ENCODE results near the gene THBS4. TPM values are rescaled to one million over a fixed set of nuclear protein-coding genes. Genes with fewer than 3 reads are reported as not detected.
"Not testable (repeated sequence)": the region's sequence is repeated elsewhere in the genome, so short reads cannot be mapped to it uniquely, and the experiment has no call there.

The THBS4 gene
- total and polyA plus RNA-seq, 2 experiments from 2014 or later, result 0.43 to 0.70 TPM

DNA sequence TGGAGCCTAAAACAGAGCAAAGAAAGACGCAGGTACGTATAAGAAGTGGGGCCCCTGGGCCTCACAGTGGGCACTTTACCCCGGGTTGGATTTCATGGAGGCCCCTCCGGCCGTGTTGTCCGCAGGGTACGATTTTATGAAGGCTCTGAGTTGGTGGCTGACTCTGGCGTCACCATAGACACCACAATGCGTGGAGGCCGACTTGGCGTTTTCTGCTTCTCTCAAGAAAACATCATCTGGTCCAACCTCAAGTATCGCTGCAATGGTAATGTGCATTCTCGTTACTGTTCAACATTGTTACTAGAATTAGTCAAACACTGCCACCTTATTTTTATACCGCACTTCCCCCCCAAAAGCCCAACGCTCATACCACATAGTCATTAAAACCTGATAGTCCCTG, 47.1 kb downstream of the THBS4 start:
- in situ Hi-C loops (cut with MboI), result loop anchor here (10.0 kb wide), 1 partner anchor 387 kb away; no protein-coding TSS in a partner anchor
- Histone ChIP-seq H4K20me1 (ENCODE audit: insufficient read depth) (no peaks in the 10 kb centered on the region), H3K27ac (no peak overlapping the region), H3K79me2 (ENCODE audit: insufficient read depth) (no peaks in the 10 kb centered on the region), H3K36me3 (ENCODE audit: low read depth) (no peaks in the 10 kb centered on the region), H3K9me2 (ENCODE audit: insufficient read depth) (no peaks in the 10 kb centered on the region), H2AFZ (peak overlapping the region; percentile 87), H3F3A (ENCODE audit: insufficient read depth) (no peaks in the 10 kb centered on the region), H3K27me3 (replicated peaks; ENCODE audit: insufficient read depth) (no peaks in the 10 kb centered on the region), H3K4me1 (ENCODE audit: insufficient read depth) (peaks cover 4% of the 10 kb centered on the region; the same call in 1 of the 2 replicates), H3K9ac (peak overlapping the region; percentile 72; the same call in 1 of the 2 replicates), H3K9me3 (ENCODE audit: low read depth) (no peaks in the 10 kb centered on the region), H3K4me3 (peak overlapping the region; percentile 72), H3K4me2 (ENCODE audit: unreplicated experiment) (peak overlapping the region; percentile 91)
- DNase-seq, result no peak
- WGBS, 2 experiments (ENCODE audit: low coverage in 1 of 2, low lambda C conversion rate in 2 of 2, missing lambda C conversion rate in 2 of 2), result 85% methylated on average over 15 of the region's 15 CpGs
- no peak for TF ChIP-seq EZH2 (IDR thresholded peaks at IDR 0.05; ENCODE audit: insufficient read depth, poor library complexity, severe bottlenecking)
- TF ChIP-seq EZH2phosphoT487 (IDR thresholded peaks at IDR 0.05; ENCODE audit: insufficient read depth, low read depth), result no peak

DNA sequence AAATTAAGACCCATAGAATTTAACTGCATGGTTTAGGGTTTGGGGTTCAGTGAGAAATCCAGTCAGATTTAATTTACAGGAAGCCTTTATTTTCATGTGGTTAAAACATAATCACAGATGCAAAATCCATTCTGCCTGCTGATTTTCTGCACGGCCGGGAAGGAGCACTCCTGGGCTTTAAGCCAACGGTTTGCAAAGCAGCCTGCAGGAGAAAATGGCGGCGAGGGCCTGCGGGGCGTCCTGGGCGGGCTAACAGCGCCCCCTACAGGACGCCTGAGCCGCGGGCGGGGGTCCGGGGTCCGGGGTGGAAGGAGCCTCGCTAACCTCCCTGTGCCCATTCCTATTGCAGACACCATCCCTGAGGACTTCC, 47.6 kb downstream of the THBS4 start:
- peak overlapping the region; percentile 91 for H3K4me2 ChIP-seq (ENCODE audit: unreplicated experiment)
- 1% methylated on average over 10 to 14 of the region's 16 CpGs for whole genome bisulfite sequencing, 2 experiments (ENCODE audit: low coverage in 1 of 2, low lambda C conversion rate in 2 of 2, missing lambda C conversion rate in 2 of 2)
- H3K27ac ChIP-seq, result peak overlapping the region; percentile 64
- H3K79me2 ChIP-seq (ENCODE audit: insufficient read depth), result no peaks in the 10 kb centered on the region
- in situ Hi-C loops (cut with MboI), result loop anchor here (10.0 kb wide), 1 partner anchor 388 kb away; no protein-coding TSS in a partner anchor
- H3K9me2 ChIP-seq (ENCODE audit: insufficient read depth), result no peaks in the 10 kb centered on the region
- H3F3A ChIP-seq (ENCODE audit: insufficient read depth), result no peaks in the 10 kb centered on the region
- H3K4me3 ChIP-seq, result peak overlapping the region; percentile 72
- no peaks in the 10 kb centered on the region for H3K36me3 ChIP-seq (ENCODE audit: low read depth)
- no peaks in the 10 kb centered on the region for H3K27me3 ChIP-seq (replicated peaks; ENCODE audit: insufficient read depth)
- TF ChIP-seq EZH2phosphoT487 (IDR thresholded peaks at IDR 0.05; ENCODE audit: insufficient read depth, low read depth) (no peak), EZH2 (IDR thresholded peaks at IDR 0.05; ENCODE audit: insufficient read depth, poor library complexity, severe bottlenecking) (no peak)
- peak overlapping the region; percentile 72 for H3K9ac ChIP-seq
- no peaks in the 10 kb centered on the region for H4K20me1 ChIP-seq (ENCODE audit: insufficient read depth)
- H3K4me1 ChIP-seq (ENCODE audit: insufficient read depth), result peaks cover 4% of the 10 kb centered on the region; the same call in 1 of the 2 replicates
- H2AFZ ChIP-seq, result peak overlapping the region; percentile 87
- peak; percentile 94 for DNase-seq
- H3K9me3 ChIP-seq (ENCODE audit: low read depth), result no peaks in the 10 kb centered on the region

DNA sequence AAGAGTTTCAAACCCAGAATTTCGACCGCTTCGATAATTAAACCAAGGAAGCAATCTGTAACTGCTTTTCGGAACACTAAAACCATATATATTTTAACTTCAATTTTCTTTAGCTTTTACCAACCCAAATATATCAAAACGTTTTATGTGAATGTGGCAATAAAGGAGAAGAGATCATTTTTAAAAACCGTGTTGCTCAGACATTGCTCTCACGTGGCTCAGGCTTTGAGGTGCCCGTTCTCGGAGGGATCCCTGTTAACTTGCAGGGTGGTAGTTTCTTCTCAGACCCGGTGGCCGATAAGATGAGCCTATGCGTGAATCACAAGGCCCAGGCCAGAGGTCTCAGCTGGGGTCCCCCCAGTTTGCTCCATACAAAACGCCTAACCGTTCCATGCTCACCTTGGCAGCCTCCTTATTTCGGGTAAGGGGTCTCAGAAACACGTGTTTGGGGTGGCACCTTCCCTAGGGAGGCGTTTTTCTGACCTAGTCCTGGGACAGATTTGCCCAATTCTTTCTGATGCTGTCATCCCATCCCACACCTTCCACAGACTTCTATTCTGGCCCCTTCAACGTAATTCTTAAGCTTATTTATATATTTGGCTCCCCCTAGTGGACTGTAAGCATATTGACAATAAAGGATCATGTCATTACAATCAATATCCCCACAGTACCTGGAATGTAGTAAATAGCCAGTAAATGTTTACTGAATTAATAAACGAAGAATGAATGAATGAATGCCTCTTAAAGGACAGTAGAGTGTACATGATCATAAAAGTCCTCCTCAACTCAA, 48.1 kb downstream of the THBS4 start:
- H3K27me3 ChIP-seq (replicated peaks; ENCODE audit: insufficient read depth), result no peaks in the 10 kb centered on the region
- DNase-seq, result peak; percentile 94
- peak overlapping the region; percentile 72 for H3K9ac ChIP-seq
- peaks cover 4% of the 10 kb centered on the region; the same call in 1 of the 2 replicates for H3K4me1 ChIP-seq (ENCODE audit: insufficient read depth)
- H3F3A ChIP-seq (ENCODE audit: insufficient read depth), result no peaks in the 10 kb centered on the region
- no peaks in the 10 kb centered on the region for H3K9me3 ChIP-seq (ENCODE audit: low read depth)
- H3K9me2 ChIP-seq (ENCODE audit: insufficient read depth), result no peaks in the 10 kb centered on the region
- WGBS, 2 experiments (ENCODE audit: low coverage in 1 of 2, low lambda C conversion rate in 2 of 2, missing lambda C conversion rate in 2 of 2), result 3 to 4% methylated on average over 19 of the region's 19 CpGs
- TF ChIP-seq EZH2phosphoT487 (IDR thresholded peaks at IDR 0.05; ENCODE audit: insufficient read depth, low read depth) (no peak), EZH2 (IDR thresholded peaks at IDR 0.05; ENCODE audit: insufficient read depth, poor library complexity, severe bottlenecking) (no peak)
- in situ Hi-C loops (cut with MboI), result loop anchor here (10.0 kb wide), 1 partner anchor 388 kb away; no protein-coding TSS in a partner anchor
- H3K79me2 ChIP-seq (ENCODE audit: insufficient read depth), result no peaks in the 10 kb centered on the region
- H3K4me2 ChIP-seq (ENCODE audit: unreplicated experiment), result peak overlapping the region; percentile 91
- peak overlapping the region; percentile 72 for H3K4me3 ChIP-seq
- H3K36me3 ChIP-seq (ENCODE audit: low read depth), result no peaks in the 10 kb centered on the region
- H4K20me1 ChIP-seq (ENCODE audit: insufficient read depth), result no peaks in the 10 kb centered on the region
- peak overlapping the region; percentile 87 for H2AFZ ChIP-seq
- H3K27ac ChIP-seq, result peak overlapping the region; percentile 64

DNA sequence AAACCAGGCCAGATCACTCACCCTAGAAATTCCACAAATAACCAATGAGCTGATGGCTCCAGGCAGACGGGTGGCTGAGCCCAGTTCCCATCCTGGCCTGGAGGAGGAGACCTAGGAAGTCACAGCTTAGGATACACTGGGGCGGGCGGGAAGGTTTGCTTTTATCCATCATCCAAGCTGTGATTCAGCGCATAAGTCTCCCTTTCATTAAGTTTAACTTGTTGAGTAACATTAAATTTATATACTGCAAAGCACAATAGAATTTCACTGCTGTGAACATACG, 55.7 kb downstream of the THBS4 start:
- Histone ChIP-seq H3F3A (ENCODE audit: insufficient read depth) (no peaks in the 10 kb centered on the region), H3K9me3 (ENCODE audit: low read depth) (no peaks in the 10 kb centered on the region), H3K4me3 (no peak overlapping the region), H2AFZ (no peak overlapping the region), H3K27me3 (replicated peaks; ENCODE audit: insufficient read depth) (no peaks in the 10 kb centered on the region), H3K9me2 (ENCODE audit: insufficient read depth) (no peaks in the 10 kb centered on the region), H3K4me2 (ENCODE audit: unreplicated experiment) (no peak overlapping the region), H4K20me1 (ENCODE audit: insufficient read depth) (no peaks in the 10 kb centered on the region), H3K9ac (no peak overlapping the region), H3K27ac (no peak overlapping the region), H3K36me3 (ENCODE audit: low read depth) (no peaks in the 10 kb centered on the region), H3K79me2 (ENCODE audit: insufficient read depth) (no peaks in the 10 kb centered on the region), H3K4me1 (ENCODE audit: insufficient read depth) (no peaks in the 10 kb centered on the region)
- DNase-seq, result no peak
- WGBS, 2 experiments (ENCODE audit: low coverage in 1 of 2, low lambda C conversion rate in 2 of 2, missing lambda C conversion rate in 2 of 2), result 78 to 81% methylated on average over 5 of the region's 5 CpGs
- TF ChIP-seq EZH2phosphoT487 (IDR thresholded peaks at IDR 0.05; ENCODE audit: insufficient read depth, low read depth) (no peak), EZH2 (IDR thresholded peaks at IDR 0.05; ENCODE audit: insufficient read depth, poor library complexity, severe bottlenecking) (no peak)
- in situ Hi-C loops (cut with MboI), result loop anchor here (5.0 kb wide), 1 partner anchor 216 kb away; no protein-coding TSS in a partner anchor

DNA sequence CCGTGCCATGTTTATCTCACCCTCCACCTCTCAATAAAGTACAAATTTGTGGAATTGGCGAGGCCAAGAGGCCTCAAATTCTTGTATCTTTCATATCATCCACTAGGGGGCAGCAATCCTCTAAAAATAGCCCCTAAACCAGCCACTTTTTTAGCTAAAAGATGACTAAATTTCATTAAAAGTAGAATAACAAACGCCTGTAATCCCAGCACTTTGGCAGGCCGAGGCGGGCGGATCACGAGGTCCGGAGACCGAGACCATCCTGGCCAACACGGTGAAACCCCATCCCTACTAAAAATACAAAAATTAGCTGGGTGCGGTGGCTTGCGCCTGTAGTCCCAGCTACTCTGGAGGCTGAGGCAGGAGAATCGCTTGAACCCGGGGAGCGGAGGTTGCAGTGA, 56.6 kb downstream of the THBS4 start:
- H2AFZ ChIP-seq, result peak overlapping the region; percentile 78
- H3K9me3 ChIP-seq (ENCODE audit: low read depth); H3K4me1 ChIP-seq (ENCODE audit: insufficient read depth); H3K9me2 ChIP-seq (ENCODE audit: insufficient read depth); H3K27ac ChIP-seq; H3K27me3 ChIP-seq (replicated peaks; ENCODE audit: insufficient read depth); H3K79me2 ChIP-seq (ENCODE audit: insufficient read depth); H4K20me1 ChIP-seq (ENCODE audit: insufficient read depth); H3F3A ChIP-seq (ENCODE audit: insufficient read depth); H3K36me3 ChIP-seq (ENCODE audit: low read depth): not testable (repeated sequence)
- in situ Hi-C loops (cut with MboI), result loop anchor here (5.0 kb wide), 1 partner anchor 216 kb away; no protein-coding TSS in a partner anchor
- H3K4me3 ChIP-seq, result peak overlapping the region; percentile 63
- H3K9ac ChIP-seq, result peak overlapping the region; percentile 55
- peak overlapping the region; percentile 80 for H3K4me2 ChIP-seq (ENCODE audit: unreplicated experiment)
- DNase-seq, result peak; percentile 74
- WGBS, 2 experiments (ENCODE audit: low coverage in 1 of 2, low lambda C conversion rate in 2 of 2, missing lambda C conversion rate in 2 of 2), result 6 to 11% methylated on average over 15 of the region's 15 CpGs
